Upper lobe of left lung (tissue), 6 donors: ENCODE results near the gene GTPBP6. TPM values are rescaled to one million over a fixed set of nuclear protein-coding genes. Genes with fewer than 3 reads are reported as not detected.

ENCODE experiments used
- ATAC-seq, 2 donors: fragments of 200-7000 bp; cut with Tn5 transposase; one replicate each; pipeline ENCODE4 v1.9.1; 2022; ENCODE audit warnings: mild to moderate bottlenecking in 2 of 2, moderate library complexity in 2 of 2; ENCODE audit not compliant: low FRiP score in 2 of 2
- DNase-seq, 2 donors: peaks; one replicate each; pipeline ENCODE4 v3.0.0-alpha.2; 2019 to 2020
- H3K27ac ChIP-seq, 4 donors: fragments of 200-600 bp; sonication (generic); one replicate each; pipeline ENCODE4 v1.5.1; 2016 to 2019
- H3K27me3 ChIP-seq, 4 donors: fragments of 200-600 bp; sonication (generic); one replicate each; pipeline ENCODE4 v1.5.1; 2017 to 2019
- H3K36me3 ChIP-seq, 4 donors: fragments of 200-600 bp; sonication (generic); one replicate each; pipeline ENCODE4 v1.5.1; 2016 to 2019
- H3K4me1 ChIP-seq, 4 donors: fragments of 200-600 bp; sonication (generic); one replicate each; pipeline ENCODE4 v1.5.1; 2018 to 2019
- H3K4me3 ChIP-seq, 4 donors: fragments of 200-600 bp; sonication (generic); one replicate each; pipeline ENCODE4 v1.5.1; 2017 to 2019; ENCODE audit warnings: mild to moderate bottlenecking in 2 of 4, moderate library complexity in 1 of 4
- H3K9me3 ChIP-seq, 4 donors: fragments of 200-600 bp; sonication (generic); one replicate each; pipeline ENCODE4 v1.5.1; 2018 to 2019
- CTCF ChIP-seq, 6 experiments: fragments of 450-650 bp in 4 of 6; fragments of 200-600 bp in 2 of 6; sonication (generic) in 2 of 6; IDR thresholded peaks; one replicate each; pipeline ENCODE4 v1.5.1; 2016 to 2019; ENCODE audit warnings: antibody characterized with exemption in 6 of 6
- EP300 ChIP-seq, 4 donors: sonication (generic); formaldehyde crosslinking; IDR thresholded peaks; one replicate each; pipeline ENCODE4 v1.5.1; 2017; ENCODE audit warnings: antibody characterized with exemption in 4 of 4, control low read depth in 2 of 4
- POLR2A ChIP-seq, 4 donors: fragments of 450-650 bp; IDR thresholded peaks; one replicate each; pipeline ENCODE4 v1.5.1; 2016 to 2017; ENCODE audit warnings: antibody characterized with exemption in 4 of 4, mild to moderate bottlenecking in 2 of 4
- POLR2AphosphoS5 ChIP-seq, 2 donors: sonication (generic); formaldehyde crosslinking; IDR thresholded peaks; one replicate each; pipeline ENCODE4 v1.5.1; 2017; ENCODE audit warnings: antibody characterized with exemption in 2 of 2
- WGBS, 2 donors: methylation state at CpG; one replicate each; pipeline ENCODE4 v1.1.5; 2017 to 2018; 5-methylcytosine and 5-hydroxymethylcytosine counted together
- total RNA-seq, 6 donors: library from RNA; depleted of rRNA in 4 of 6; stranded (reverse); fragments of >200 nt in 4 of 6; gene quantifications; one replicate each; pipeline versions ENCODE4 v1.1.0 to v1.2.1, GENCODE V29; 2016 to 2021
- donor health status: DM: no; HTN: no; CAD: no; lungs with moderate emphysema.
- donor health status: DM: no; HTN: yes; CAD: no; lungs with severe emphysema.

GTPBP6 gene
- 10 to 100 TPM; 34.6 to 69.9 (median 61.0) TPM for total RNA-seq

- H3K27ac ChIP-seq = peak within 1 kb of the TSS; percentile 92 to 98 (median 96)
- peak within 1 kb of the TSS; percentile 91 to 99 (median 95) for H3K4me3 ChIP-seq
- peaks cover 14 to 37% (median 19%) of the 10 kb centered on the region in 4 donors for H3K4me1 ChIP-seq
- DNase-seq = peak; percentile 100
- no peaks in the 10 kb centered on the region for H3K9me3 ChIP-seq
- TF ChIP-seq EP300 (IDR thresholded peaks at IDR 0.05) (peak in 1 of 4 donors; percentile 51), CTCF (IDR thresholded peaks at IDR 0.05) (peak in 3 of 6 experiments; percentile 11 to 65 (median 47)), POLR2A (IDR thresholded peaks at IDR 0.05) (peak in 3 of 4 donors; percentile 66 to 95 (median 75)), POLR2AphosphoS5 (IDR thresholded peaks at IDR 0.05) (peak in 1 of 2 donors; percentile 59)
- WGBS, 2 donors = 0% methylated on average over 15 to 18 of the region's 97 CpGs
- peaks cover 2 to 18% (median 13%) of the 10 kb centered on the region in 4 donors for H3K36me3 ChIP-seq
- peak; percentile 91 to 95 for ATAC-seq
- no peaks in the 10 kb centered on the region for H3K27me3 ChIP-seq
Measured at GRCh38 chrX:318739-319578, at the start of gene GTPBP6. Gene GTPBP6, minus strand, starts transcription at chrX:318796. Its CDS starts 9 bp downstream, at chrX:318787.

GRCh38 chrX:367866-368265 lies 49.3 kb upstream of the GTPBP6 start:
- DNase-seq (no peak), ATAC-seq (no peak)
- peaks cover 0 to 4% (median 3%) of the 10 kb centered on the region in 4 donors for H3K4me1 ChIP-seq
- H3K27me3 ChIP-seq = peaks cover 0 to 14% (median 0%) of the 10 kb centered on the region in 4 donors
- no peak overlapping the region for H3K27ac ChIP-seq
- 86 to 95% methylated on average over 6 to 8 of the region's 17 CpGs for WGBS, 2 donors
- TF ChIP-seq POLR2AphosphoS5 (IDR thresholded peaks at IDR 0.05) (no peak), POLR2A (IDR thresholded peaks at IDR 0.05) (no peak), EP300 (IDR thresholded peaks at IDR 0.05) (no peak), CTCF (IDR thresholded peaks at IDR 0.05) (no peak)
- H3K9me3 ChIP-seq = no peaks in the 10 kb centered on the region
- H3K36me3 ChIP-seq = no peaks in the 10 kb centered on the region
- no peak overlapping the region for H3K4me3 ChIP-seq

GRCh38 chrX:367349-367748 lies 48.8 kb upstream of the GTPBP6 start:
- TF ChIP-seq POLR2AphosphoS5 (IDR thresholded peaks at IDR 0.05) = no peak
- TF ChIP-seq CTCF (IDR thresholded peaks at IDR 0.05) = no peak
- no peak for TF ChIP-seq EP300 (IDR thresholded peaks at IDR 0.05)
- no peak for TF ChIP-seq POLR2A (IDR thresholded peaks at IDR 0.05)
- no peaks in the 10 kb centered on the region for H3K9me3 ChIP-seq
- H3K27ac ChIP-seq = no peak overlapping the region
- no peak for DNase-seq
- H3K4me1 ChIP-seq = no peaks in the 10 kb centered on the region
- H3K36me3 ChIP-seq = no peaks in the 10 kb centered on the region
- no peak for ATAC-seq
- H3K27me3 ChIP-seq = peaks cover 0 to 8% (median 0%) of the 10 kb centered on the region in 4 donors
- no peak overlapping the region for H3K4me3 ChIP-seq
- 89 to 92% methylated on average over 16 of the region's 16 CpGs for WGBS, 2 donors

- no peaks in the 10 kb centered on the region for H3K4me1 ChIP-seq
- 94 to 96% methylated on average over 25 to 37 of the region's 37 CpGs for WGBS, 2 donors
- peaks cover 0 to 23% (median 10%) of the 10 kb centered on the region in 4 donors for H3K9me3 ChIP-seq
- H3K36me3 ChIP-seq = peaks cover 0 to 15% (median 12%) of the 10 kb centered on the region in 4 donors
- H3K4me3 ChIP-seq = no peak overlapping the region
- no peak for TF ChIP-seq POLR2A (IDR thresholded peaks at IDR 0.05)
- TF ChIP-seq POLR2AphosphoS5 (IDR thresholded peaks at IDR 0.05) = no peak
- no peak for TF ChIP-seq CTCF (IDR thresholded peaks at IDR 0.05)
- TF ChIP-seq EP300 (IDR thresholded peaks at IDR 0.05) = no peak
- ATAC-seq (no peak), DNase-seq (peak in 1 of 2 donors; percentile 40)
- H3K27me3 ChIP-seq = no peaks in the 10 kb centered on the region
- no peak overlapping the region for H3K27ac ChIP-seq
Measured at GRCh38 chrX:363621-364375, 45.2 kb upstream of the GTPBP6 start.
